Smooth muscle cell of the brain vasculature (primary cell): Measurements from ENCODE around the gene USP35.
"Not testable (repeated sequence)": the region's sequence is repeated elsewhere in the genome, so short reads cannot be mapped to it uniquely, and the experiment has no call there.

Experiments
- DNase-seq: peaks from one replicate; pipeline ENCODE4 v3.0.0-alpha.2; 2012; ENCODE audit warnings: low read depth, low spot score

USP35 gene

DNA sequence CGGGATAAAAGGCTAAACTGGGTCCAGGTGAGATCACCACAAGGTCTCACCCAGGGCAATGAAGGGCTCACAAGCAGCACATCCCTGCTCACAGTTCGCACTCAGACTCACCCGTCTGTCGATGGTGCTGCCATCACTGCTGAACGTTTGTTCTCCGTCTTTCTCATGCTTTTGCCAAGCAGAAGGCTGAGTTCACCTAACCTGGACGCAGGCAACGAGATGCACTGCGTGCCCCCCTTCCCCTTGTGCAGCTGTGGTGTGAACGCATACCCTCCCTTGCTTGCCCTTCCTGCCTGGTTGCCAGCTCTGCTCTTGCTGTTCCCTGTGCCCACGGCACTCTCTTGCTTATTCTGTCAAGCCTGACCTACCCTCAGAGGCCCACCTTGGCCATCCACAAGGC is 18.3 kb upstream of the USP35 start:
- no peak for DNase-seq

GRCh38 chr11:78170874-78171549 is 17.7 kb upstream of the USP35 start:
- DNase-seq = no peak

- no peak for DNase-seq
Observed at GRCh38 chr11:78171951-78172350, 16.8 kb upstream of the USP35 start.

- not testable (repeated sequence) for DNase-seq
Observed at GRCh38 chr11:78175862-78176261, 12.9 kb upstream of the USP35 start.

GRCh38 chr11:78176605-78177141 is 12.0 kb upstream of the USP35 start:
- no peak for DNase-seq

- no peak for DNase-seq
Observed at GRCh38 chr11:78177216-78177615, 11.5 kb upstream of the USP35 start.

DNA sequence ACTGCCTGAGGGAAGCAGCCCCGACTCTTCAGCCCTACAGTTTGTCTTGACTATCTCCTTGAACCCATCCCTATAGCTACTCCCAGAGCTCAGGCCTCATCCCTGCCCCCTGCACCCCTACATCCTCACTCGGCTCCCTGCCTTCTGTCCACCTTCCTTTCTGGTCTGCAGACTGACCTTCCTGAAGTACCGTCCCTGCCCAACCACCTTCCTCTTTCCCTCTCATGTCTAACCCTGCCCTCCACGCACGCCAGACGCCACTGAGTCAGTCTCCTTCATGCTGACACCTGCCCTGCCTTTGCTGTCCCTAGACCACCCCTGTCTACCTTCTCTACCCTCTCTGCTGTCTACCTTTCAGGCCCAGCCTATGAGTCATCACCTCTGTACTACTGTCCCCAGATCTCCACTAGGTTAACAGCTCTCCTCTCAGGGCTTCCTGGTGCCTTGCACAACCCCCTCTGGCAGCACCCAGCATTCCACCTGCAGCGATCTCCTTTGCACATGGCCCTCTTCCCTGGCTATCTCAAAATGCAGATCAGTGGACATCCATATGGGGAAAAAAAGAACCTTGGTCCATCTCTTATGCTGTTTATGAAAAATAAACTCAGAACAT is 9.2 kb upstream of the USP35 start:
- no peak for DNase-seq

GRCh38 chr11:78180751-78181150 is 8.0 kb upstream of the USP35 start:
- DNase-seq = no peak

GRCh38 chr11:78181185-78181584 is 7.5 kb upstream of the USP35 start:
- no peak for DNase-seq

GRCh38 chr11:78187366-78188285 is 1.1 kb upstream of the USP35 start:
- no peak for DNase-seq

GRCh38 chr11:78189174-78189724 is 530 bp downstream of the USP35 start:
- no peak for DNase-seq

GRCh38 chr11:78189851-78190250 is 1.1 kb downstream of the USP35 start:
- no peak for DNase-seq

GRCh38 chr11:78190374-78190773 is 1.7 kb downstream of the USP35 start:
- DNase-seq = no peak

DNA sequence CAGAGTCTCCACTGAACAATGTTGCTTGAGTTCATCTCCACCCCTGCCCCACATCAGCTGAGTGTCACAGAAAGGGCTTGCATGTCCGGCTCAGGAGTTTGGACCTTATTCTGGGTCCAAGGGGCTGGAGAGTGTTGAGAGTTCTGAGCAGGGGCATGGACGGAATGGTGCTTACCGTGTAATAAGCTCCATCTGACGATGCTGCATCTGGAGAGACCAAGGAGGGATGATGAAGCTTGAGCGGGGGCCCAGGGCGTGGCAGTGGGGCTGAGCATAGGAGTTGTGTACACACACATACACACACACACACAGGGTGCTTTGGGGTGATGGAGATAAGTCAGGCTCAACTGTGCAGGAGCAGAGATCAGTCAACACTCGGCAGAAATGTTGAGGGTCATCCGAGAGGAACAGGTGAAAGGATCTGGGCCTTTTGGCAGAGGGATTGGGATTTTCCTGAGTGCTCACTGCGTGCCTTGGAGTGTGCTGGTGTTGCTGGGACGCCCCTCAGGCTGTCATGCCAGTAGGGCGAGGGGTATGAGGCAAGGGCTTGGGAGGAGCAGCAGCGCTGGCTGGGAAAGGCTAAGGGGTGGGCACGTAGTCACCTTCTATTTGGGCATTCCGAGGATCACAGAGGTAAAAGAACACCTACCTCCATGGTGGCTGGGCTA is 2.3 kb downstream of the USP35 start:
- no peak for DNase-seq

- DNase-seq = no peak
Observed at GRCh38 chr11:78192223-78192719, 3.6 kb downstream of the USP35 start.

- no peak for DNase-seq
Observed at GRCh38 chr11:78192911-78193351, 4.2 kb downstream of the USP35 start.

DNA sequence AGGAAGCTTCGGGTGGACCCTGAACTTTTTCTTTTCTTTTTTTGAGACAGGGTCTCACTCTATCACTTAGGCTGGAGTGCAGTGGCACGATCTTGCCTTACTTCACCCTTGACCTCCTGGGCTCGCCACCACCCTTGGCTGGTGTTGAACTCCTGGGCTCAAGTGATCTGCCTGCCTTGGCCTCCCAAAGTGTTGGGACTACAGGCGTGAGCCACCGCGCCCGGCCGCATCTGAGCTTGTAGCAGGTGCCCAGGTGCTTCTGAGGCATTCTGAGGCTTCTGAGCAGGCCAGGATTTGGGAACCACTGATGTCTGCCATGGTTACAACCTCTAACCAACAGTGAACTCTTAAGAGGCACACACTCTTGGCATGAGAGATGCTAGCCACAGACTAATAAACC is 5.1 kb downstream of the USP35 start:
- DNase-seq = no peak

DNA sequence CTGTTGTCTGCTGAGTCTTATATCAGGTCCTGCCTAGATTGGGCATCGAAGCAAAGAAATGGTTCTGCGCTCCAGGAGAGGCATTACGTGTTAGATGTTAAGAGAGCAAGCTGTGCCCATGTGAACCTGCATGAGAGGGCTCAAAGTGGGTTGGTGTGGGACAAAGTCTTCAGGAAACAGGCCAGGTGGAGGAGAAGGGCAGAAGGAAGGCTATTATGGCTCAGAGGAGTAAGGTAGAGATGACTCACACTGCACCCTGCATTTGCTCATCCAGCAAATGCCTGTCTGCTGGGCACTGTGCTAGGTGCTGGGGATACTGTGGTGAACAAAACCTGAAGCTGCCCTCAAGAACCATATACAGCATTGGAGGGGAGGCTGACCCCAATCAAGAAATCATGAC is 5.8 kb downstream of the USP35 start:
- DNase-seq = no peak

- no peak for DNase-seq
Observed at GRCh38 chr11:78195917-78196560, 7.3 kb downstream of the USP35 start.

GRCh38 chr11:78196661-78197091 is 8.0 kb downstream of the USP35 start:
- DNase-seq = no peak

DNA sequence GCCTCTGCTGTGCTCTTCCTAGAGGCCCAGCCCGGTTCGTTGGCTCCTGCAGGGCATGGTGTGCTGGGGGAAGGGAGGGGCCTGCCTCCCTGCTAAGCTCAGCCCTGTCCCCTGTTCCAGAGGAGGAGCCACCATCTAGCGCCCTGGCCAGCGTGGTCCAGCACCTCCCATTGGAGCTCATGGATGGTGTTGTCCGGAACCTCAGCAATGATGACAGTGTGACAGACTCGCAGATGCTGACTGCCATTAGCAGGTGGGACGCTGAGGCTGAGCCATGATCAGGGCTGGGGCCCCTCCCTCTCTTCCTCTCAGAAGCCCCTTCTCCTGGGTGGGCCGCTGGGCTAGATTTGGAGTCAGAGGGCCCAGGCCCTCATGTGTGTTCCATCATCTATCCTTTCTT is 9.1 kb downstream of the USP35 start:
- DNase-seq = no peak
